OCI-LY1 (cell line): Measurements from ENCODE around the gene LIPM.

Experiments
- EZH2 ChIP-seq: fragments of 200-600 bp; sonication (generic), shearing (Covaris generic); IDR thresholded peaks from 2 replicates; pipeline ENCODE4 v1.8.0; 2017; ENCODE audit warnings: borderline replicate concordance, mixed run types, mild to moderate bottlenecking, antibody characterized with exemption, low read length, moderate library complexity, mixed read lengths
- TF ChIP-seq, protein P1 (sequence below): fragments of 200-600 bp; sonication (generic), shearing (Covaris generic); IDR thresholded peaks from 2 replicates; pipeline ENCODE4 v1.5.1; 2017; ENCODE audit warnings: mild to moderate bottlenecking, antibody characterized with exemption, low read length, moderate library complexity, mixed read lengths

DNA sequence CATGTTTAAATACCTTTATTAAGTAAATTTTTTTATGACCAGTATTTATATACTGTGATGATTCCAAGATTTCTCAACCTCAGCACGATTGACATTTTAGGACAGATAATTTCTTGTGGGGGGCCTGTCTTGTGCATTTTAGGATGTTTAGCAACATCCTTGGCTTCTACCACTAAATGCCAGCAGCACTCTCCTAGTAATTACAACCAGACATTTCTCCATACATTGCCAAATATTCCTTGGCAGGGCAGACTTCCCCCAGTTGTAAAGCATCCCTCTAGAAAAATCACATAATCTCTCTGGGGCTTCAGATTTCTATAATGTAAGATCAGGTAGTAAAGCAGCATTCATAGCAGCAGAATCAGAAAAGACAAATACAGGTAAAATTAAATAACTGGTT, 7.8 kb upstream of the LIPM start:
- TF ChIP-seq, protein P1, sequence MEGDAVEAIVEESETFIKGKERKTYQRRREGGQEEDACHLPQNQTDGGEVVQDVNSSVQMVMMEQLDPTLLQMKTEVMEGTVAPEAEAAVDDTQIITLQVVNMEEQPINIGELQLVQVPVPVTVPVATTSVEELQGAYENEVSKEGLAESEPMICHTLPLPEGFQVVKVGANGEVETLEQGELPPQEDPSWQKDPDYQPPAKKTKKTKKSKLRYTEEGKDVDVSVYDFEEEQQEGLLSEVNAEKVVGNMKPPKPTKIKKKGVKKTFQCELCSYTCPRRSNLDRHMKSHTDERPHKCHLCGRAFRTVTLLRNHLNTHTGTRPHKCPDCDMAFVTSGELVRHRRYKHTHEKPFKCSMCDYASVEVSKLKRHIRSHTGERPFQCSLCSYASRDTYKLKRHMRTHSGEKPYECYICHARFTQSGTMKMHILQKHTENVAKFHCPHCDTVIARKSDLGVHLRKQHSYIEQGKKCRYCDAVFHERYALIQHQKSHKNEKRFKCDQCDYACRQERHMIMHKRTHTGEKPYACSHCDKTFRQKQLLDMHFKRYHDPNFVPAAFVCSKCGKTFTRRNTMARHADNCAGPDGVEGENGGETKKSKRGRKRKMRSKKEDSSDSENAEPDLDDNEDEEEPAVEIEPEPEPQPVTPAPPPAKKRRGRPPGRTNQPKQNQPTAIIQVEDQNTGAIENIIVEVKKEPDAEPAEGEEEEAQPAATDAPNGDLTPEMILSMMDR: no peak
- no peak for TF ChIP-seq EZH2
